Activated CD8-positive, alpha-beta T cell treated with anti-CD3 and anti-CD28 coated beads for 36 hours (primary cell): ENCODE data around the gene CXXC5. TPM values are rescaled to one million over a fixed set of nuclear protein-coding genes. Genes with fewer than 3 reads are reported as not detected.

Experiments
- ATAC-seq: fragments of 200-7000 bp; cut with Tn5 transposase; one replicate; pipeline ENCODE4 v1.10.0; 2021; ENCODE audit warnings: mild to moderate bottlenecking, moderate library complexity
- CTCF ChIA-PET: fragments of 350-600 bp; sonication (Branson Sonifier 250); formaldehyde crosslinking; loops from one replicate; lab custom pipeline; 2021; ENCODE audit warnings: antibody characterized with exemption; lab: Charles Lee
- POLR2A ChIA-PET: fragments of 350-600 bp; sonication (Branson Sonifier 250); formaldehyde crosslinking; loops from one replicate; lab custom pipeline; 2021; ENCODE audit warnings: antibody characterized with exemption; lab: Charles Lee
- DNase-seq: peaks from one replicate; pipeline ENCODE4 v3.0.0-alpha.2; 2020
- H3K27ac Mint-ChIP-seq: one replicate; pipeline ENCODE4 v1.8.0; 2021; ENCODE audit warnings: mild to moderate bottlenecking, mixed read lengths
- H3K27me3 Mint-ChIP-seq: one replicate; pipeline ENCODE4 v1.8.0; 2021; ENCODE audit warnings: mixed read lengths
- H3K36me3 Mint-ChIP-seq: one replicate; pipeline ENCODE4 v1.8.0; 2021; ENCODE audit warnings: low read depth, mixed read lengths
- H3K4me1 Mint-ChIP-seq: one replicate; pipeline ENCODE4 v1.8.0; 2021; ENCODE audit warnings: low read depth, mixed read lengths
- H3K4me3 Mint-ChIP-seq: one replicate; pipeline ENCODE4 v1.8.0; 2021; ENCODE audit warnings: mild to moderate bottlenecking, moderate library complexity, mixed read lengths
- H3K9me3 Mint-ChIP-seq: one replicate; pipeline ENCODE4 v1.8.0; 2021; ENCODE audit warnings: mixed read lengths
- intact Hi-C: fragments of 100-400 bp; cut with micrococcal nuclease; formaldehyde crosslinking; loops from one replicate; pipeline ENCODE4 v1.10.0; 2022
- total RNA-seq, 2 experiments: library from RNA; stranded (reverse); gene quantifications; one replicate each; pipeline ENCODE4 v1.2.3, GENCODE V29; 2021
- TF ChIP-seq, protein P1 (sequence below): fragments of 200-600 bp; IDR thresholded peaks from one replicate; pipeline ENCODE4 v1.8.0; 2022; ENCODE audit warnings: antibody characterized with exemption, mild to moderate bottlenecking

CXXC5 gene
- total RNA-seq, 2 experiments from 2014 or later: 3.5 to 4.3 TPM

DNA sequence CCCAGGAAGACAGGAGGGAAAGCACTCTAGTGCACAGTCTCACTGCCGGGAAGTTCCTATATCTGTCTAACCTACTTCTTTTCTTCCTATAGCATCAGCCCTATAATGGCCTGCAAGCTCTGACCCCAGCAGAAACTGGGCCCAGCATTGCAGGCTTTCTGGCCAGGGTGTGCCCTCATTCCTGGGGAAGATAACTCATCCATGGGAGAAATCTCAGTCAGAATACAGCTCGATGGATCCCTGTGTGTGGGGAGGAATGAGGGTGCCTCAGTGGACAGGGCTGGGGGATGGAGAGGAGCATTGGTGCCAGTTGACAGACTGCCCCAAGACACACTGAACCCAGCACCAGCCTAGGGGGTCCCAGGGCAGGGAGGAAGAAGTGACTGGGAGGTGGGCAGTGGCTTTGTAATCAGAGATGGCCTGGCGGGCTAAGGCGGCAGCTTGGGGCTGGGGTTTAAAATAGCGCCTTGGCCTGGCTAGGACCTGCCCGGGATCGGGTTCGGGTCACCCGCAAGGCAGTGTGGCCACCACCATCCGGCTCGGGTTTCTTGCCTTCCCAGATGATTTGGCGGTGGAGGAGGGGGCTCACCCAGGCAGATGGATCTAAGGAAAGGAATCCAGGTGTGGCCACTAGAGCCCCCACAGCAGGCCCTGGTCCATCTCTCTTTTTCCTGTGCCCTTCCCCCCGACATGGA, 7.6 kb upstream of the CXXC5 start:
- DNase-seq: no peak
- no peak overlapping the region for H3K4me3 Mint-ChIP-seq
- TF ChIP-seq, protein P1, sequence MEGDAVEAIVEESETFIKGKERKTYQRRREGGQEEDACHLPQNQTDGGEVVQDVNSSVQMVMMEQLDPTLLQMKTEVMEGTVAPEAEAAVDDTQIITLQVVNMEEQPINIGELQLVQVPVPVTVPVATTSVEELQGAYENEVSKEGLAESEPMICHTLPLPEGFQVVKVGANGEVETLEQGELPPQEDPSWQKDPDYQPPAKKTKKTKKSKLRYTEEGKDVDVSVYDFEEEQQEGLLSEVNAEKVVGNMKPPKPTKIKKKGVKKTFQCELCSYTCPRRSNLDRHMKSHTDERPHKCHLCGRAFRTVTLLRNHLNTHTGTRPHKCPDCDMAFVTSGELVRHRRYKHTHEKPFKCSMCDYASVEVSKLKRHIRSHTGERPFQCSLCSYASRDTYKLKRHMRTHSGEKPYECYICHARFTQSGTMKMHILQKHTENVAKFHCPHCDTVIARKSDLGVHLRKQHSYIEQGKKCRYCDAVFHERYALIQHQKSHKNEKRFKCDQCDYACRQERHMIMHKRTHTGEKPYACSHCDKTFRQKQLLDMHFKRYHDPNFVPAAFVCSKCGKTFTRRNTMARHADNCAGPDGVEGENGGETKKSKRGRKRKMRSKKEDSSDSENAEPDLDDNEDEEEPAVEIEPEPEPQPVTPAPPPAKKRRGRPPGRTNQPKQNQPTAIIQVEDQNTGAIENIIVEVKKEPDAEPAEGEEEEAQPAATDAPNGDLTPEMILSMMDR: no peak
- ChIA-PET CTCF (interaction anchor here (1.2 to 9.9 kb wide), 2 partner anchors 125 to 128 kb away, joined by 3 to 211 read pairs; no protein-coding TSS in a partner anchor), POLR2A (no interaction called here)
- H3K9me3 Mint-ChIP-seq: no peaks in the 10 kb centered on the region
- no peaks in the 10 kb centered on the region for H3K36me3 Mint-ChIP-seq
- ATAC-seq: no peak
- no peak overlapping the region for H3K27ac Mint-ChIP-seq
- H3K4me1 Mint-ChIP-seq: peaks cover 33% of the 10 kb centered on the region
- H3K27me3 Mint-ChIP-seq: peaks cover 3% of the 10 kb centered on the region
- intact Hi-C loops: no loop called here

DNA sequence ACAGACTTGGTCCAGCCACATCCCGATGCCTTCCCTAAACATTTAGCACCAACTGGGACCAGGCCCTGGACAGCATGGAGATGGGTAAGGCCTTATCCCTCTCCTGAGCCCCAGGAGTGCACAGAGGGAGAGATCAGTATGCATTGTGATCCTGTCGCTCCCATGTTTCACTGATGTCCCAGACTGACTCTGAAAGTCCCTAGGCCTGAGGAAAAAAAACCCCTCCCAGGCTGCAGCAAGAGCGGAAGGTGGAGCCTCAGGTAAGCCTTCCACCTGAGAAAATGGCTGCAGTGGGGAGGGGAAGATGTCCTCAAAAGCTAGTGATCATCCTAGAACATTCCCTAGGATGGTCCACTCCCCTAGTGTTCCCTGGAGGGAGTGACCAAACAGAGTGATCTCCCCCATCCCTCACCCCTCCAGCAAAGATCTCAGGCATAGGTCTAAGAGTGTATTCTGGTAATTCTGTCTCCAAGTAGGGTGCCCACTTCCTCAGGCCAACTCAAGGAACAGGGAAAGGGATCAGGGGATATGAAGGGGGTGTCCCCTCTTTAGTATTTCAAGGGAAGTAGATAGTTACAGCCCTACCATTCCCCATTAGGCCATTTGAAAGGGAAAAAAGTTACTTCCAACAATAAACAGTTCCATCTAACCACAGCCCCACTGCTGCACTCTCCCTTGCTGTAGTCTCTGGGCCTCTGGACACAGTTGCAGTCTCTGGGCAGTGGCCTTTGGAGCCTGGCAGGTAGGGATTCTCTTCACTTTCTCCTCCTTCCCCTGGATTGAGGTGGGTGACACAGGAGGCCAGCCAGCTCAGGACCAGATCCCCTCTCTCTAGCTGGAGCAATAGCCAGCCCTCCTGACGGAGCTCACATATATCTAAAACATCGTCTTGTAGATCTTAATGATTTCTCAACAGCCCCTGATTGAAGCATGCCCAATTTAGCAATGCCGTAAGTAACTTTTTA, 6.8 kb upstream of the CXXC5 start:
- intact Hi-C loops: no loop called here
- CTCF ChIA-PET: interaction anchor here (1.5 kb wide), 1 partner anchor 8 kb away, joined by 4 read pairs; no protein-coding TSS in a partner anchor
- ATAC-seq: no peak
- TF ChIP-seq, protein P1: no peak
- no peak for DNase-seq
- POLR2A ChIA-PET: interaction anchor here (1.5 kb wide), 1 partner anchor 7 kb away, joined by 3 read pairs; no protein-coding TSS in a partner anchor
- H3K27ac Mint-ChIP-seq: no peak overlapping the region
- no peaks in the 10 kb centered on the region for H3K36me3 Mint-ChIP-seq
- H3K4me1 Mint-ChIP-seq: peaks cover 25% of the 10 kb centered on the region
- H3K9me3 Mint-ChIP-seq: no peaks in the 10 kb centered on the region
- H3K4me3 Mint-ChIP-seq: no peak overlapping the region
- H3K27me3 Mint-ChIP-seq: peaks cover 5% of the 10 kb centered on the region

DNA sequence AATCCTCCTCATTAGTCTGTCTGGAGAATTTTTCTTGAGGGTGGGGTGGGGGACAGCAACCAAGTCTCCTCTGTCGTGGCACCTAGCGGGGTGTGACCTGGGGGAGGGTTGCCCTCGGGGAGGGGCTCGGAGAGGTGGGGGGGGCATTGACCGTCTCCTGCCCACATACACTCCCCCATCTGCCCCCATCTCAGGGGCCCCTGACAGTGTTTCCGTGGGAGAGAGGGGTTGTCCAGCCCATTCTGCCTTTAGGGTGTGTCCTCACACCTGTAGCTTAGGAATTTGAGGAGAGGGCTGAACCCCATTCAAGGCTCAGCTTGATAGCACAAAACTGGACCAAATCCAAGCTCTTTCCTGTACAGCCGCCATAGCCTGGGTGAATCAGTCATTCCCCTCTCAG, 5.9 kb upstream of the CXXC5 start:
- Mint-ChIP-seq H3K36me3 (no peaks in the 10 kb centered on the region), H3K9me3 (no peaks in the 10 kb centered on the region), H3K4me1 (peaks cover 17% of the 10 kb centered on the region), H3K27me3 (peaks cover 12% of the 10 kb centered on the region), H3K27ac (no peak overlapping the region), H3K4me3 (no peak overlapping the region)
- ChIA-PET CTCF (interaction anchor here (1.5 kb wide), 1 partner anchor 8 kb away, joined by 4 read pairs; no protein-coding TSS in a partner anchor), POLR2A (interaction anchor here (1.5 kb wide), 1 partner anchor 8 kb away, joined by 3 read pairs; no protein-coding TSS in a partner anchor)
- DNase-seq (no peak), ATAC-seq (no peak)
- TF ChIP-seq, protein P1: no peak
- intact Hi-C loops: no loop called here

DNA sequence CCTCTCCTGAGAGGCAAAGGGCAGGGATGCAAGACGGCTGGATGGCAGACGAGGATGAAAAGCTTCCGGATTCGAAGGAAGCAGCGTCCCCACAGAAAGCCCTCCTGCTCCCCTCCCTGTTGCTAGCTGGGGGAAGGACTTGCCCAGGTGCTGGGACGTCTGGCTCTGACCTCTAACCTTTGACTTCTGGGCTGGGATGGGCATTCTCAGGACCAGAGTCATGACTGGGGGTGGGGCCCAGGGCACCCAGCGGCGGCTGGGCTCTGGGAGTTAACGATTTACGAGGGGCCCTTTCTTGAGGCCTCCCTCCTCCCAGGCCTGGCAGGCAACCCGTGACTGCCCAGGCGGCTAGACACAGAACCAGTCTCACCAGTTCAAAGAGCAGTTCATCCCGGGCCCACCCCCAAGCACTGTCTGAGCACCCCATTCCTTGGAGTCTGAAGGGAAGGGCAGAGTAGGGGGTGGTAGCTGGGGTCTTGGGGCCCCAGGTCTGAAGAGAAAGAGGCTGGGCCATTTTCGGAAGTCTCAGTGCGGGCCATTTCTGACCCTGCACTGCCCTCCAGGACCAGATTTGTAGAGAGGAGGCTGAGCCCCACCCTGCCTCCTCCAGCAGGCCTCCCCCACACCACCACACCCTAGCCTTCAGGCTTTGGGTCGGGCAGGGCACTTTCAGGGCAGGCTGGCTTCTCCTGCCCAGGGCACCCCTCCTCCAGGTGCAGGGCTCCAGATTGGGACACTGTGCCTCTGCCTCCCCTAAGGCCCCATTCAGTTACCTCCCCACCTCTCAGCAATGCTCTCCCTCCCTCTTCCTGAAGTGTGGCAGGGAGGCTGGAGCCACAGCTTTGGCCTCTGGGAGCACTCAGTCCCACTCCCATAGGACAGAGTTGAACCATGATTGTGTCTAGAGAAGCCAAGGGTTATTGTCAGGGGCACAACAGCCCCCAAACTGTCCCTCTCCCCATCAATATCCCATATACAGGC, 5.0 kb upstream of the CXXC5 start:
- POLR2A ChIA-PET: interaction anchor here (0.9 to 1.5 kb wide), 2 partner anchors 9 to 79 kb away, joined by 3 read pairs; no protein-coding TSS in a partner anchor
- DNase-seq: no peak

More for the DNA sequence above, 5.0 kb upstream of the CXXC5 start:
- no peak overlapping the region for H3K4me3 Mint-ChIP-seq
- TF ChIP-seq, protein P1: no peak
- CTCF ChIA-PET: interaction anchor here (1.5 to 2.1 kb wide), 2 partner anchors 9 to 27 kb away, joined by 4 to 6 read pairs; no protein-coding TSS in a partner anchor
- H3K27ac Mint-ChIP-seq: no peak overlapping the region
- ATAC-seq: no peak
- H3K27me3 Mint-ChIP-seq: peaks cover 17% of the 10 kb centered on the region
- no peaks in the 10 kb centered on the region for H3K36me3 Mint-ChIP-seq
- intact Hi-C loops: no loop called here
- peaks cover 13% of the 10 kb centered on the region for H3K4me1 Mint-ChIP-seq
- no peaks in the 10 kb centered on the region for H3K9me3 Mint-ChIP-seq
